ENCODE measurements around the gene NUCKS1. TPM values are rescaled to one million over a fixed set of nuclear protein-coding genes. Genes with fewer than 3 reads are reported as not detected.

NUCKS1 gene
- total RNA-seq, 1 experiment from 2014 or later, result 205 TPM

DNA sequence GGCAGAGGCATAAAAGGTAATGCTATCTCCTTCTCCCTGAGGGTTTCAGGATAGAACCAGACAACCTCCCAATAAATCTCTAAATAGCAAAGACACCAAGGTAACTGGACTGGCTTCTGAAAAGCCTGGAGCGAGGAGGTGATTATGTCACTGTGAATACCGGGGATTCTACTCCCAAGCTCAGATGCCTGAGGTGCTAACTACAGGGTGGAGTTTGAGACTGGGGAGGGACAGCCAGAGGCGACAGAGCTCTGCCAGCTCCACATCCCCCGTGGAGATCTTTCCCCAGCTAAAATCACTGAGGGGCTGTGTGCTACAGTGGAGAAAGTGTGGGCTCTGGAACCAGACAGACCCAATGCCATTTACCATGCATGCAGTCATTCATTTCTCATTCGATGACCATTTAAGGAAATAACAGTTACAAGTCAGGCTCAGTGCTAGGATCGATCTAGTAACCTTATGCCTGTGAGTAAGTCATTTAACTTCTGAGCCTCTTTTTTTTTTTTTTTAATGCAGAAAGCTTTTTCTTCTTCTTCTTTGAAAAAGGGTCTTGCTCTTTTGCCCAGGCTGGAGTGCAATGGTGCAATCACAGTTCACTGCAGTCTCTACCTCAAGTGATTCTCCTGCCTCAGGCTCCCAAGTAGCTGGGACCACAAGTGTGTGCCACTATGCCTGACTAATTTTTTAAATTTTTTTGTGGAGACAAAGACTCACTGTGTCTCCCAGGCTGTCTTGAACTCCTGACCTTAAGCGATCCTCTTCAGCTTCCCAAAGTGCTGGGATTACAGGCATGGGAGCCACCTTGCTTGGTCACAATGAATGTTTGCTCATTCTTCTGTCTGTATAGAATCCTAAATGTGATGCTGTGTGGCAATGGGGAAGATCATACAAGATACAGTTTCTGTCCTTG, 61.6 kb downstream of the NUCKS1 start:
- H3K27me3 Mint-ChIP-seq (ENCODE audit: insufficient read depth, unreplicated experiment), result no peaks in the 10 kb centered on the region
- H3K36me3 Mint-ChIP-seq (ENCODE audit: insufficient read depth, unreplicated experiment), result no peaks in the 10 kb centered on the region
- peak in 1 of 2 experiments; percentile 43 for DNase-seq
- intact Hi-C loops (cut with micrococcal nuclease; ENCODE audit: unreplicated experiment), result no loop called here
- ChIA-PET CTCF (interaction anchor here (0.6 kb wide), 1 partner anchor 358 kb away, joined by 3 read pairs; no protein-coding TSS in a partner anchor), POLR2A (no interaction called here)
- H3K27me3 ChIP-seq (replicated peaks; ENCODE audit: control insufficient read depth, insufficient read depth, low read length), result no peaks in the 10 kb centered on the region
- no peaks in the 10 kb centered on the region for H3K4me1 Mint-ChIP-seq (ENCODE audit: low read depth, unreplicated experiment)
- H3K9me3 ChIP-seq, result no peaks in the 10 kb centered on the region
- BruUV-seq (replicated peaks), result no TSS peak
- H3K4me3 Mint-ChIP-seq (ENCODE audit: unreplicated experiment), result no peak overlapping the region
- H3K4me3 ChIP-seq (ENCODE audit: low read depth, low read length), result no peak overlapping the region
- no peaks in the 10 kb centered on the region for H3K4me1 ChIP-seq
- no peak overlapping the region for H3K27ac Mint-ChIP-seq (ENCODE audit: unreplicated experiment)
- TF ChIP-seq, protein P1, sequence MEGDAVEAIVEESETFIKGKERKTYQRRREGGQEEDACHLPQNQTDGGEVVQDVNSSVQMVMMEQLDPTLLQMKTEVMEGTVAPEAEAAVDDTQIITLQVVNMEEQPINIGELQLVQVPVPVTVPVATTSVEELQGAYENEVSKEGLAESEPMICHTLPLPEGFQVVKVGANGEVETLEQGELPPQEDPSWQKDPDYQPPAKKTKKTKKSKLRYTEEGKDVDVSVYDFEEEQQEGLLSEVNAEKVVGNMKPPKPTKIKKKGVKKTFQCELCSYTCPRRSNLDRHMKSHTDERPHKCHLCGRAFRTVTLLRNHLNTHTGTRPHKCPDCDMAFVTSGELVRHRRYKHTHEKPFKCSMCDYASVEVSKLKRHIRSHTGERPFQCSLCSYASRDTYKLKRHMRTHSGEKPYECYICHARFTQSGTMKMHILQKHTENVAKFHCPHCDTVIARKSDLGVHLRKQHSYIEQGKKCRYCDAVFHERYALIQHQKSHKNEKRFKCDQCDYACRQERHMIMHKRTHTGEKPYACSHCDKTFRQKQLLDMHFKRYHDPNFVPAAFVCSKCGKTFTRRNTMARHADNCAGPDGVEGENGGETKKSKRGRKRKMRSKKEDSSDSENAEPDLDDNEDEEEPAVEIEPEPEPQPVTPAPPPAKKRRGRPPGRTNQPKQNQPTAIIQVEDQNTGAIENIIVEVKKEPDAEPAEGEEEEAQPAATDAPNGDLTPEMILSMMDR (IDR thresholded peaks at IDR 0.05; ENCODE audit: insufficient read depth in 1 of 2, low read depth in 1 of 2, low read length in 1 of 2, severe bottlenecking in 1 of 2, unreplicated experiment in 1 of 2), result no peak
- no peaks in the 10 kb centered on the region for H3K9me3 Mint-ChIP-seq (ENCODE audit: unreplicated experiment)
- H3K36me3 ChIP-seq (ENCODE audit: control insufficient read depth, insufficient read depth, low read length), result no peaks in the 10 kb centered on the region

DNA sequence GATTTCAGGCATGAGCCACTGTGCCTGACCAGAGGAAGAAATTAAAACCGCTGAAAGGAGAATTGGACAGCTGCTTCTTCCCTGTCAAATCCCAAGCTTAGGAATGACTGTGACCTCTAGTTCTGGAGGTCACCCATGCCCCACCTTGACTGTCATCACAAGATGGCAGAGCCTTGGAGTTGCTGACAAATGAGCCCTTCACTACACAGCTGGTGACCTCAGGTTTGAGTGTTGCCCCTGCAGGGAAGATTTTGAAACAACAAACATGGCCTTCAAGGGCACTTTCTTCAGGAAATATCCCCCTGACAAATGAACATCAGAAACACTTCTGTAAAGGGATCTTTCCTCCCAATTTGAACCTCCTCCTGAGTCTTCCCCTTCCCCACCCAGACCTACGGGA, 62.7 kb downstream of the NUCKS1 start:
- Histone ChIP-seq H3K27me3 (replicated peaks; ENCODE audit: control insufficient read depth, insufficient read depth, low read length) (no peaks in the 10 kb centered on the region), H3K4me3 (ENCODE audit: low read depth, low read length) (no peak overlapping the region), H3K4me1 (no peaks in the 10 kb centered on the region), H3K9me3 (no peaks in the 10 kb centered on the region), H3K36me3 (ENCODE audit: control insufficient read depth, insufficient read depth, low read length) (no peaks in the 10 kb centered on the region)
- Mint-ChIP-seq H3K27me3 (ENCODE audit: insufficient read depth, unreplicated experiment) (no peaks in the 10 kb centered on the region), H3K4me1 (ENCODE audit: low read depth, unreplicated experiment) (no peaks in the 10 kb centered on the region), H3K9me3 (ENCODE audit: unreplicated experiment) (no peaks in the 10 kb centered on the region), H3K27ac (ENCODE audit: unreplicated experiment) (no peak overlapping the region), H3K36me3 (ENCODE audit: insufficient read depth, unreplicated experiment) (no peaks in the 10 kb centered on the region), H3K4me3 (ENCODE audit: unreplicated experiment) (no peak overlapping the region)
- ChIA-PET POLR2A (no interaction called here), CTCF (no interaction called here)
- no TSS peak for BruUV-seq (replicated peaks)
- TF ChIP-seq, protein P1 (IDR thresholded peaks at IDR 0.05; ENCODE audit: insufficient read depth in 1 of 2, low read depth in 1 of 2, low read length in 1 of 2, severe bottlenecking in 1 of 2, unreplicated experiment in 1 of 2), result no peak
- intact Hi-C loops (cut with micrococcal nuclease; ENCODE audit: unreplicated experiment), result no loop called here
- no peak for DNase-seq

DNA sequence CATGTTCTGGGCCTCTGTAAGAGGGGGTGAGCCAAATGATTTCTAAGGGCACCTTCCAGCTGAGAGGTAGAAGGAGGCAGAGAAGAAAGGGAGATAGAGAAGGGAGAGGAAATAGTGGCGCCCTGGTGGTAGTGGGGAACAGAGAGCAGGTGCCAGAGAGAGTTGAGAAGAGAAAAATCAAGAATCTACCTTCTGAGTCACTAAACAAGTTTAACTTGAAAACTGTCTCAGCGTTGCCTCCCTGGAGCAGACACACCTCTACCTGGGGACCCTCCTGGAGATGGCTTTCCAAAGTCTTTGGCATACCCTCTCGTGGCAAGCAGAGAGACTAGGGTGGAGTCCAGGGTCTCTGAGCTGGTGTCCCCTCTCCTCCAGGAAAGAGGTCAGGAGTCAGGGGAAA, 68.6 kb downstream of the NUCKS1 start:
- CTCF ChIA-PET, result interaction anchor here (0.8 to 1.2 kb wide), 2 partner anchors 49 to 380 kb away, joined by 3 to 10 read pairs; partner anchors contain the start of gene ELK4
- no TSS peak for BruUV-seq (replicated peaks)
- Histone ChIP-seq H3K4me1 (peaks cover 17% of the 10 kb centered on the region), H3K36me3 (ENCODE audit: control insufficient read depth, insufficient read depth, low read length) (no peaks in the 10 kb centered on the region), H3K9me3 (no peaks in the 10 kb centered on the region), H3K4me3 (ENCODE audit: low read depth, low read length) (no peak overlapping the region), H3K27me3 (replicated peaks; ENCODE audit: control insufficient read depth, insufficient read depth, low read length) (no peaks in the 10 kb centered on the region)
- H3K4me3 Mint-ChIP-seq (ENCODE audit: unreplicated experiment), result peak overlapping the region; percentile 84
- intact Hi-C loops (cut with micrococcal nuclease; ENCODE audit: unreplicated experiment), result no loop called here
- no peak overlapping the region for H3K27ac Mint-ChIP-seq (ENCODE audit: unreplicated experiment)
- no peaks in the 10 kb centered on the region for H3K27me3 Mint-ChIP-seq (ENCODE audit: insufficient read depth, unreplicated experiment)
- POLR2A ChIA-PET, result no interaction called here
- no peaks in the 10 kb centered on the region for H3K36me3 Mint-ChIP-seq (ENCODE audit: insufficient read depth, unreplicated experiment)
- TF ChIP-seq, protein P1 (IDR thresholded peaks at IDR 0.05; ENCODE audit: insufficient read depth in 1 of 2, low read depth in 1 of 2, low read length in 1 of 2, severe bottlenecking in 1 of 2, unreplicated experiment in 1 of 2), result no peak
- DNase-seq, result no peak
- H3K9me3 Mint-ChIP-seq (ENCODE audit: unreplicated experiment), result no peaks in the 10 kb centered on the region
- peaks cover 22% of the 10 kb centered on the region for H3K4me1 Mint-ChIP-seq (ENCODE audit: low read depth, unreplicated experiment)
